BE2C (cell line): ENCODE measurements around the gene PHACTR1.

Source experiments
- DNase-seq: peaks from one replicate; pipeline ENCODE4 v3.0.0-alpha.2; 2020
- H3K27me3 ChIP-seq: fragments of 250-450 bp; sonication (Bioruptor Pico); 2 replicates; pipeline ENCODE4 v1.5.1; 2020; ENCODE audit warnings: mild to moderate bottlenecking
- H3K36me3 ChIP-seq: fragments of 250-450 bp; sonication (Bioruptor Pico); 2 replicates; pipeline ENCODE4 v1.5.1; 2020; ENCODE audit warnings: mild to moderate bottlenecking
- H3K4me1 ChIP-seq: fragments of 250-450 bp; sonication (Bioruptor Pico); 2 replicates; pipeline ENCODE4 v1.5.1; 2020
- H3K4me3 ChIP-seq: 2 replicates; pipeline ENCODE4 v1.5.1; 2011; ENCODE audit warnings: low read depth, low read length
- H3K9me3 ChIP-seq: fragments of 250-450 bp; sonication (Bioruptor Pico); 2 replicates; pipeline ENCODE4 v1.5.1; 2020
- CTCF ChIP-seq: IDR thresholded peaks from 2 replicates; pipeline ENCODE4 v1.5.1; 2012; ENCODE audit warnings: mild to moderate bottlenecking, low read depth, low read length

Gene PHACTR1

GRCh38 chr6:12823847-12824246, 107.3 kb downstream of the PHACTR1 start:
- no peaks in the 10 kb centered on the region for H3K36me3 ChIP-seq
- H3K9me3 ChIP-seq: no peaks in the 10 kb centered on the region
- no peak for TF ChIP-seq CTCF
- DNase-seq: no peak
- no peaks in the 10 kb centered on the region for H3K27me3 ChIP-seq
- H3K4me3 ChIP-seq: no peak overlapping the region
- H3K4me1 ChIP-seq: no peaks in the 10 kb centered on the region

GRCh38 chr6:12826584-12826983, 110.0 kb downstream of the PHACTR1 start:
- Histone ChIP-seq H3K4me3 (no peak overlapping the region), H3K36me3 (no peaks in the 10 kb centered on the region), H3K4me1 (no peaks in the 10 kb centered on the region), H3K9me3 (no peaks in the 10 kb centered on the region), H3K27me3 (no peaks in the 10 kb centered on the region)
- no peak for TF ChIP-seq CTCF
- no peak for DNase-seq

DNA sequence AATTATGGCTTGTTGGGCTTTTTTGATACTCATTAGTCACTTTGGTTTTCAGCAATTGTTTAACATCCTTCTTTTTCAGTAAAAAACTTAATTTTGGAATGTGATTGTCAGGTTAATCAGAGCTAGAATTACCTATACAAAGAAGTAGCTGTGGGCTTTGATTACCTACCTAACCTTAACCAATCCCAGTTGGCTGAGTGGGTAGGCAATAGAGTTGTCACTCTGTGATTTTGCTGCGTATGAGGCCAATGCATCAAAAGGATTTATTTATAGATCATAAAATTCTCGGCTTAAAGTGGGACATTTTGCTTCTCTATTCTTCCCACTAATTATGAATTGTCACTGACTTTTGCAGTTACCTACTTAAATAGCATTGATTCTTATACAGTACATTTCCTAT, 111.4 kb downstream of the PHACTR1 start:
- no peak for DNase-seq
- H3K4me1 ChIP-seq: no peaks in the 10 kb centered on the region
- no peaks in the 10 kb centered on the region for H3K36me3 ChIP-seq
- H3K27me3 ChIP-seq: no peaks in the 10 kb centered on the region
- TF ChIP-seq CTCF: no peak
- no peak overlapping the region for H3K4me3 ChIP-seq
- H3K9me3 ChIP-seq: no peaks in the 10 kb centered on the region

- DNase-seq: no peak
- TF ChIP-seq CTCF: no peak
- no peak overlapping the region for H3K4me3 ChIP-seq
Observed at GRCh38 chr6:12832226-12832735, 115.7 kb downstream of the PHACTR1 start.

DNA sequence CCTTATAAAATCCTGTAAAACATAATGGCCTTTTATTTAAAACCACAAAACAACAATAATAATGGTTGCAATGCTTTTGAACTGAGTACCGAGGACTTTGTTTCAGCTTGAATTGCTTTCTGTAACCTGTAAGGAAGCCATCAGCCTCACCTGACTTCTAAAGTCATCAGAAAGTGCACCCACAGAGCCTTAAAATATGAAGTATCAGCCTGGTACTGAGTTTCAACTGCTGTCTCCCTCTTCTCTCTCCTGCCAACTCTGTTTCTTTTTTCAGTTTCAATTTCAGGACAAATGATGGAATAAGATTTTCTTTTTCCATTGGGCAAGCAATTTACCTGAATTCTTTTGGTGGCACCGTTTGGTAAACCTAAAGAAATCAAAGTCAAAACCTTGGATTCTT, 119.4 kb downstream of the PHACTR1 start:
- no peak for TF ChIP-seq CTCF
- H3K9me3 ChIP-seq: no peaks in the 10 kb centered on the region
- no peaks in the 10 kb centered on the region for H3K4me1 ChIP-seq
- no peaks in the 10 kb centered on the region for H3K36me3 ChIP-seq
- no peak for DNase-seq
- H3K27me3 ChIP-seq: no peaks in the 10 kb centered on the region
- no peak overlapping the region for H3K4me3 ChIP-seq

More at GRCh38 chr6:12832226-12832735, 115.7 kb downstream of the PHACTR1 start:
- H3K36me3 ChIP-seq: no peaks in the 10 kb centered on the region
- no peaks in the 10 kb centered on the region for H3K27me3 ChIP-seq
- no peaks in the 10 kb centered on the region for H3K4me1 ChIP-seq
- H3K9me3 ChIP-seq: no peaks in the 10 kb centered on the region

GRCh38 chr6:12841619-12842018, 125.1 kb downstream of the PHACTR1 start:
- Histone ChIP-seq H3K27me3 (no peaks in the 10 kb centered on the region), H3K9me3 (no peaks in the 10 kb centered on the region), H3K36me3 (no peaks in the 10 kb centered on the region), H3K4me1 (no peaks in the 10 kb centered on the region), H3K4me3 (no peak overlapping the region)
- TF ChIP-seq CTCF: no peak
- DNase-seq: no peak
